ENCODE results near the gene KRTCAP3.

DNA sequence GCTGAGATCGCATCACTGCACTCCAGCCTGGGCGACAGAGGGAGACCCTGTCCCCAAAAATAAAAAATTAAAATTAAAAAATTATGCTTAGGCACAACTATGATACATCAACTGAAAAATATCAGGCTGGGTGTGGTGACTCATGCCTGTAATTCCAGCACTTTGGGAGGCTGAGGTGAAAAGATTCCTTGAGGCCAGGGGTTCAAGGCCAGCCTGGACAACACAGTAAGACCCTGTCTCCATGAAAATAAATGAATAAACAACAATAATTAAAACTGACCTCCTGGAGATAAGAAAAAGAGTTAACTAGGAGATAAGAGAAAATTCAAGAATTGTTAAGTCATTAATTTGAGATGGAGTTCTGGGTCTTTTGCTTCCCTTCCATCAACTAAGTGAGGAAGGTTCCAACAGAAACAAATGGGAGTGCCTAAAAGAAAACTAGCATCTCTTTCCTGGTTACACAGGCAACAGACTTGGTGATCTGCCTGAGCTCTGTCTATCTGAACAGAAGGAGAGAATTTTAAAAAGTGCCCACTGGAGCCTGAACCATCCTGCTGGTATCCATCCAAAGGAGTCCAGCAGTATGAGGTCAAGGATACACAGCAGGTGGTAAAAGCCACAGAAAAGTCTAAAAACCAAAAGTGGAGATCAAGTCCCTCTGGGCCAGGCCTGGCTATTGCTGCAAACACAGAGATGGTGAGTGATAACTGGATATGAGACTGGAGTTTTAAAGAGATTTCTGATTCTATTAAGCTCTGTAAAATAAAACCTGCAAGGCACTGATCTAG is 41.6 kb upstream of the KRTCAP3 start:
- TF ChIP-seq, protein P1, sequence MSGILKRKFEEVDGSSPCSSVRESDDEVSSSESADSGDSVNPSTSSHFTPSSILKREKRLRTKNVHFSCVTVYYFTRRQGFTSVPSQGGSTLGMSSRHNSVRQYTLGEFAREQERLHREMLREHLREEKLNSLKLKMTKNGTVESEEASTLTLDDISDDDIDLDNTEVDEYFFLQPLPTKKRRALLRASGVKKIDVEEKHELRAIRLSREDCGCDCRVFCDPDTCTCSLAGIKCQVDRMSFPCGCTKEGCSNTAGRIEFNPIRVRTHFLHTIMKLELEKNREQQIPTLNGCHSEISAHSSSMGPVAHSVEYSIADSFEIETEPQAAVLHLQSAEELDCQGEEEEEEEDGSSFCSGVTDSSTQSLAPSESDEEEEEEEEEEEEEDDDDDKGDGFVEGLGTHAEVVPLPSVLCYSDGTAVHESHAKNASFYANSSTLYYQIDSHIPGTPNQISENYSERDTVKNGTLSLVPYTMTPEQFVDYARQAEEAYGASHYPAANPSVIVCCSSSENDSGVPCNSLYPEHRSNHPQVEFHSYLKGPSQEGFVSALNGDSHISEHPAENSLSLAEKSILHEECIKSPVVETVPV (CRISPR knock-in tag; IDR thresholded peaks at IDR 0.05): no peak
- TF ChIP-seq RARB (CRISPR knock-in tag; IDR thresholded peaks at IDR 0.05) (no peak), OSR1 (CRISPR knock-in tag; IDR thresholded peaks at IDR 0.05) (no peak), ARNTL (CRISPR knock-in tag; IDR thresholded peaks at IDR 0.05; ENCODE audit: borderline replicate concordance, low read depth) (no peak), BACH2 (CRISPR knock-in tag; IDR thresholded peaks at IDR 0.05; ENCODE audit: borderline replicate concordance) (no peak), ZNF565 (CRISPR knock-in tag; conservative IDR thresholded peaks at IDR 0.05; ENCODE audit: low read depth) (no peak), GLIS3 (CRISPR knock-in tag; IDR thresholded peaks at IDR 0.05) (no peak), ESRRG (CRISPR knock-in tag; IDR thresholded peaks at IDR 0.05) (no peak), ZFP30 (CRISPR knock-in tag; IDR thresholded peaks at IDR 0.05) (no peak), TOX (CRISPR knock-in tag; IDR thresholded peaks at IDR 0.05; ENCODE audit: borderline replicate concordance) (no peak), ISL1 (CRISPR knock-in tag; IDR thresholded peaks at IDR 0.05) (no peak)
- TF ChIP-seq, protein P2, sequence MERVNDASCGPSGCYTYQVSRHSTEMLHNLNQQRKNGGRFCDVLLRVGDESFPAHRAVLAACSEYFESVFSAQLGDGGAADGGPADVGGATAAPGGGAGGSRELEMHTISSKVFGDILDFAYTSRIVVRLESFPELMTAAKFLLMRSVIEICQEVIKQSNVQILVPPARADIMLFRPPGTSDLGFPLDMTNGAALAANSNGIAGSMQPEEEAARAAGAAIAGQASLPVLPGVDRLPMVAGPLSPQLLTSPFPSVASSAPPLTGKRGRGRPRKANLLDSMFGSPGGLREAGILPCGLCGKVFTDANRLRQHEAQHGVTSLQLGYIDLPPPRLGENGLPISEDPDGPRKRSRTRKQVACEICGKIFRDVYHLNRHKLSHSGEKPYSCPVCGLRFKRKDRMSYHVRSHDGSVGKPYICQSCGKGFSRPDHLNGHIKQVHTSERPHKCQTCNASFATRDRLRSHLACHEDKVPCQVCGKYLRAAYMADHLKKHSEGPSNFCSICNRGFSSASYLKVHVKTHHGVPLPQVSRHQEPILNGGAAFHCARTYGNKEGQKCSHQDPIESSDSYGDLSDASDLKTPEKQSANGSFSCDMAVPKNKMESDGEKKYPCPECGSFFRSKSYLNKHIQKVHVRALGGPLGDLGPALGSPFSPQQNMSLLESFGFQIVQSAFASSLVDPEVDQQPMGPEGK (CRISPR knock-in tag; IDR thresholded peaks at IDR 0.05; ENCODE audit: borderline replicate concordance): no peak
- TF ChIP-seq, protein P3, sequence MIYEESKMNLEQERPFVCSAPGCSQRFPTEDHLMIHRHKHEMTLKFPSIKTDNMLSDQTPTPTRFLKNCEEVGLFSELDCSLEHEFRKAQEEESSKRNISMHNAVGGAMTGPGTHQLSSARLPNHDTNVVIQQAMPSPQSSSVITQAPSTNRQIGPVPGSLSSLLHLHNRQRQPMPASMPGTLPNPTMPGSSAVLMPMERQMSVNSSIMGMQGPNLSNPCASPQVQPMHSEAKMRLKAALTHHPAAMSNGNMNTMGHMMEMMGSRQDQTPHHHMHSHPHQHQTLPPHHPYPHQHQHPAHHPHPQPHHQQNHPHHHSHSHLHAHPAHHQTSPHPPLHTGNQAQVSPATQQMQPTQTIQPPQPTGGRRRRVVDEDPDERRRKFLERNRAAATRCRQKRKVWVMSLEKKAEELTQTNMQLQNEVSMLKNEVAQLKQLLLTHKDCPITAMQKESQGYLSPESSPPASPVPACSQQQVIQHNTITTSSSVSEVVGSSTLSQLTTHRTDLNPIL (CRISPR knock-in tag; IDR thresholded peaks at IDR 0.05; ENCODE audit: low read depth): no peak
- TF ChIP-seq, protein P4, sequence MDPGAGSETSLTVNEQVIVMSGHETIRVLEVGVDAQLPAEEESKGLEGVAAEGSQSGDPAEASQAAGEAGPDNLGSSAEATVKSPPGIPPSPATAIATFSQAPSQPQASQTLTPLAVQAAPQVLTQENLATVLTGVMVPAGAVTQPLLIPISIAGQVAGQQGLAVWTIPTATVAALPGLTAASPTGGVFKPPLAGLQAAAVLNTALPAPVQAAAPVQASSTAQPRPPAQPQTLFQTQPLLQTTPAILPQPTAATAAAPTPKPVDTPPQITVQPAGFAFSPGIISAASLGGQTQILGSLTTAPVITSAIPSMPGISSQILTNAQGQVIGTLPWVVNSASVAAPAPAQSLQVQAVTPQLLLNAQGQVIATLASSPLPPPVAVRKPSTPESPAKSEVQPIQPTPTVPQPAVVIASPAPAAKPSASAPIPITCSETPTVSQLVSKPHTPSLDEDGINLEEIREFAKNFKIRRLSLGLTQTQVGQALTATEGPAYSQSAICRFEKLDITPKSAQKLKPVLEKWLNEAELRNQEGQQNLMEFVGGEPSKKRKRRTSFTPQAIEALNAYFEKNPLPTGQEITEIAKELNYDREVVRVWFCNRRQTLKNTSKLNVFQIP (CRISPR knock-in tag; IDR thresholded peaks at IDR 0.05; ENCODE audit: borderline replicate concordance, low read depth): no peak

Measured in SK-N-SH treated with all-trans-retinoic acid at 6 μM for 48 hours (cell line).